Panc1 (cell line): Measurements from ENCODE around the gene MTFR1L. TPM values are rescaled to one million over a fixed set of nuclear protein-coding genes. Genes with fewer than 3 reads are reported as not detected.

Source experiments
- ATAC-seq: fragments of 200-7000 bp; cut with Tn5 transposase; 2 replicates; pipeline ENCODE4 v1.9.1; 2020; ENCODE audit warnings: mild to moderate bottlenecking, moderate library complexity
- BruUV-seq: library from RNA; stranded (reverse); fragments of 400-500 nt; replicated peaks from 2 replicates; lab custom pipeline; 2021; lab: Mats Ljungman, UMichigan
- CTCF ChIA-PET: fragments of 300-600 bp; sonication (Branson Sonifier 250); formaldehyde crosslinking; loops from one replicate; lab custom pipeline; 2022; ENCODE audit warnings: antibody characterized with exemption; lab: Charles Lee
- POLR2A ChIA-PET: fragments of 300-600 bp; sonication (Branson Sonifier 250); formaldehyde crosslinking; loops from one replicate; lab custom pipeline; 2022; ENCODE audit warnings: antibody characterized with exemption; lab: Charles Lee
- DNase-seq: peaks from one replicate; pipeline ENCODE4 v3.0.0-alpha.2; 2010; ENCODE audit warnings: low read depth, low spot score
- H3K27ac ChIP-seq: 2 replicates; pipeline ENCODE4 v1.5.1; 2011; ENCODE audit warnings: mild to moderate bottlenecking, low read length, inconsistent platforms
- H3K27me3 ChIP-seq: fragments of 200-500 bp; sonication (Bioruptor generic); 2 replicates; pipeline ENCODE4 v1.6.0; 2014; ENCODE audit warnings: low read length, inconsistent platforms; ENCODE audit not compliant: control insufficient read depth, insufficient read depth
- H3K36me3 ChIP-seq: fragments of 200-500 bp; sonication (Bioruptor generic); 2 replicates; pipeline ENCODE4 v1.5.1; 2014; ENCODE audit warnings: inconsistent platforms, mild to moderate bottlenecking, low read length, moderate library complexity; ENCODE audit not compliant: control insufficient read depth, insufficient read depth
- H3K4me1 ChIP-seq: 2 replicates; pipeline ENCODE4 v1.5.1; 2011; ENCODE audit warnings: inconsistent platforms, mild to moderate bottlenecking, low read length, moderate library complexity; ENCODE audit not compliant: control insufficient read depth, insufficient read depth
- H3K4me3 ChIP-seq, 2 experiments: 2 replicates each; pipeline ENCODE4 v1.5.1; 2011 to 2012; ENCODE audit warnings: low read depth in 2 of 2, low read length in 2 of 2, mild to moderate bottlenecking in 2 of 2, inconsistent platforms in 1 of 2, moderate library complexity in 1 of 2
- H3K9me3 ChIP-seq: fragments of 200-500 bp; sonication (Bioruptor generic); 2 replicates; pipeline ENCODE4 v1.5.1; 2014; ENCODE audit warnings: low read depth, mild to moderate bottlenecking, inconsistent platforms, low read length, moderate library complexity; ENCODE audit not compliant: control insufficient read depth, insufficient read depth
- POLR2AphosphoS5 ChIP-seq: IDR thresholded peaks from 2 replicates; pipeline ENCODE4 v1.6.1; 2012; ENCODE audit warnings: mild to moderate bottlenecking, low read depth, low read length, moderate library complexity
- SIN3A ChIP-seq: IDR thresholded peaks from 2 replicates; pipeline ENCODE4 v1.6.1; 2012; ENCODE audit warnings: low read depth, mild to moderate bottlenecking, low read length, moderate library complexity, borderline replicate concordance; ENCODE audit not compliant: insufficient read depth
- TCF7L2 ChIP-seq: IDR thresholded peaks from 2 replicates; pipeline ENCODE4 v1.6.1; 2011; ENCODE audit warnings: mild to moderate bottlenecking, low read depth, low read length, inconsistent platforms
- in situ Hi-C: cut with HindIII; loops from 2 replicates; pipeline ENCODE4 v1.10.0; 2016; ENCODE audit warnings: low sequenced_read_pairs, low pct_unique_long_range_greater_than_20kb
- intact Hi-C: fragments of 100-400 bp; cut with micrococcal nuclease; formaldehyde crosslinking; loops from one replicate; pipeline ENCODE4 v1.10.0; 2022; ENCODE audit not compliant: unreplicated experiment
- total RNA-seq: library from RNA; stranded (reverse); gene quantifications from one replicate; pipeline ENCODE4 v1.2.1, GENCODE V29; 2021; ENCODE audit not compliant: unreplicated experiment
- TF ChIP-seq, protein P1 (sequence below), 2 experiments: IDR thresholded peaks; 2 replicates each; pipeline ENCODE4 v1.6.1; 2011 to 2012; ENCODE audit warnings: low read depth in 2 of 2, control low read depth in 1 of 2, low read length in 1 of 2, mild to moderate bottlenecking in 1 of 2, moderate library complexity in 1 of 2; ENCODE audit not compliant: insufficient read depth in 1 of 2
- TF ChIP-seq, protein P2 (sequence below): fragments of 450-650 bp; IDR thresholded peaks from 2 replicates; pipeline ENCODE4 v1.5.1; 2017; ENCODE audit warnings: mild to moderate bottlenecking

The MTFR1L gene
- total RNA-seq, 1 experiment from 2014 or later, result 68.5 TPM

DNA sequence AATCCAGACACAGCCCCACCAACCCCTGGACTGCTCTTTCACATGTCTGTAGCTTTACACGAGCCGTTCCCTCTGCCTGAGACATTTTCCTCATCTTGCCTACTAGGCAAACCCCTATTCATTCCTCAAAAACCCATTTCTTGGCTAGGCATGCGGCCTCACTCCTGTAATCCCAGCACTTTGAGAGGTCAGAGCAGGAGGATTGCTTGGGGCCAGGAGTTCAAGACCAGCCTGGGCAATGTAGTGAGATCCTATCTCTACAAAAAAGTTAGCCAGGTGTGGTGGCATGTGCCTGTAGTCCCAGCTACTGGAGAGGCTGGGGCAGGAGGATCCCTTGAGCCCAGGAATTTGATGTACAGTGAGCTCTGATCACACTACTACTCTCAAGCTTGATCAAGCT lies 44.7 kb downstream of the MTFR1L start:
- ChIA-PET POLR2A (interaction anchor here (0.6 kb wide), 1 partner anchor 20 kb away, joined by 3 read pairs; no protein-coding TSS in a partner anchor), CTCF (interaction anchor here (0.6 kb wide), 2 partner anchors 27 to 31 kb away, joined by 3 read pairs; no protein-coding TSS in a partner anchor)
- intact Hi-C loops (no loop called here), in situ Hi-C loops (no loop called here)
- peaks cover 10% of the 10 kb centered on the region; the same call in 1 of the 2 replicates for H3K4me1 ChIP-seq
- ATAC-seq (no peak), DNase-seq (no peak)
- TF ChIP-seq, protein P1, sequence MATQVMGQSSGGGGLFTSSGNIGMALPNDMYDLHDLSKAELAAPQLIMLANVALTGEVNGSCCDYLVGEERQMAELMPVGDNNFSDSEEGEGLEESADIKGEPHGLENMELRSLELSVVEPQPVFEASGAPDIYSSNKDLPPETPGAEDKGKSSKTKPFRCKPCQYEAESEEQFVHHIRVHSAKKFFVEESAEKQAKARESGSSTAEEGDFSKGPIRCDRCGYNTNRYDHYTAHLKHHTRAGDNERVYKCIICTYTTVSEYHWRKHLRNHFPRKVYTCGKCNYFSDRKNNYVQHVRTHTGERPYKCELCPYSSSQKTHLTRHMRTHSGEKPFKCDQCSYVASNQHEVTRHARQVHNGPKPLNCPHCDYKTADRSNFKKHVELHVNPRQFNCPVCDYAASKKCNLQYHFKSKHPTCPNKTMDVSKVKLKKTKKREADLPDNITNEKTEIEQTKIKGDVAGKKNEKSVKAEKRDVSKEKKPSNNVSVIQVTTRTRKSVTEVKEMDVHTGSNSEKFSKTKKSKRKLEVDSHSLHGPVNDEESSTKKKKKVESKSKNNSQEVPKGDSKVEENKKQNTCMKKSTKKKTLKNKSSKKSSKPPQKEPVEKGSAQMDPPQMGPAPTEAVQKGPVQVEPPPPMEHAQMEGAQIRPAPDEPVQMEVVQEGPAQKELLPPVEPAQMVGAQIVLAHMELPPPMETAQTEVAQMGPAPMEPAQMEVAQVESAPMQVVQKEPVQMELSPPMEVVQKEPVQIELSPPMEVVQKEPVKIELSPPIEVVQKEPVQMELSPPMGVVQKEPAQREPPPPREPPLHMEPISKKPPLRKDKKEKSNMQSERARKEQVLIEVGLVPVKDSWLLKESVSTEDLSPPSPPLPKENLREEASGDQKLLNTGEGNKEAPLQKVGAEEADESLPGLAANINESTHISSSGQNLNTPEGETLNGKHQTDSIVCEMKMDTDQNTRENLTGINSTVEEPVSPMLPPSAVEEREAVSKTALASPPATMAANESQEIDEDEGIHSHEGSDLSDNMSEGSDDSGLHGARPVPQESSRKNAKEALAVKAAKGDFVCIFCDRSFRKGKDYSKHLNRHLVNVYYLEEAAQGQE (IDR thresholded peaks at IDR 0.05; ENCODE audit: insufficient read depth in 1 of 2, low read depth in 2 of 2, low read length in 1 of 2), result no peak
- TF ChIP-seq, protein P2, sequence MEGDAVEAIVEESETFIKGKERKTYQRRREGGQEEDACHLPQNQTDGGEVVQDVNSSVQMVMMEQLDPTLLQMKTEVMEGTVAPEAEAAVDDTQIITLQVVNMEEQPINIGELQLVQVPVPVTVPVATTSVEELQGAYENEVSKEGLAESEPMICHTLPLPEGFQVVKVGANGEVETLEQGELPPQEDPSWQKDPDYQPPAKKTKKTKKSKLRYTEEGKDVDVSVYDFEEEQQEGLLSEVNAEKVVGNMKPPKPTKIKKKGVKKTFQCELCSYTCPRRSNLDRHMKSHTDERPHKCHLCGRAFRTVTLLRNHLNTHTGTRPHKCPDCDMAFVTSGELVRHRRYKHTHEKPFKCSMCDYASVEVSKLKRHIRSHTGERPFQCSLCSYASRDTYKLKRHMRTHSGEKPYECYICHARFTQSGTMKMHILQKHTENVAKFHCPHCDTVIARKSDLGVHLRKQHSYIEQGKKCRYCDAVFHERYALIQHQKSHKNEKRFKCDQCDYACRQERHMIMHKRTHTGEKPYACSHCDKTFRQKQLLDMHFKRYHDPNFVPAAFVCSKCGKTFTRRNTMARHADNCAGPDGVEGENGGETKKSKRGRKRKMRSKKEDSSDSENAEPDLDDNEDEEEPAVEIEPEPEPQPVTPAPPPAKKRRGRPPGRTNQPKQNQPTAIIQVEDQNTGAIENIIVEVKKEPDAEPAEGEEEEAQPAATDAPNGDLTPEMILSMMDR, result no peak
- TF ChIP-seq TCF7L2 (no peak), SIN3A (no peak), POLR2AphosphoS5 (no peak)
- no peaks in the 10 kb centered on the region for H3K9me3 ChIP-seq
- no TSS peak for BruUV-seq
- H3K4me3 ChIP-seq, result no peak overlapping the region
- H3K27me3 ChIP-seq, result no peaks in the 10 kb centered on the region
- H3K27ac ChIP-seq, result no peak overlapping the region
- H3K36me3 ChIP-seq, result no peaks in the 10 kb centered on the region

DNA sequence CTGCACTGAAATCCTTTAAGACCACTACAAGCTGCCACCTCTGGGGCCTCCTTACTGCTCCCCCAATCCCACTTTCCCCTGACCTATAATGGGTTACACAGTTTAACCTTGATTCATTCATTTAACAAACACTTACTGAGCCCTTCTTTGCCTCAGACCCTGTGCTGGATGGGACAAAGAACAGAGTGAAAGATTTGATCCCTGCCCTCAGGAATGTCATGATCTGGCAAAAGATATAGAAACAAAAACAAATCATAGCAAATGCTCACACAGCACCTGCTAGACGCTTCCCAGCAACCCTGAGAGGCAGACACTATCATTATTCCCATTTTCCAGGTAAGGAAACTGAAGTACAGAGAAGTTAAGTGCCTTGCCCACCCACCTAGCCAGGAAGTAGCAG lies 46.5 kb downstream of the MTFR1L start:
- Histone ChIP-seq H3K9me3 (no peaks in the 10 kb centered on the region), H3K4me1 (peaks cover 10% of the 10 kb centered on the region; the same call in 1 of the 2 replicates), H3K27me3 (no peaks in the 10 kb centered on the region), H3K36me3 (no peaks in the 10 kb centered on the region), H3K4me3 (no peak overlapping the region), H3K27ac (no peak overlapping the region)
- intact Hi-C loops (no loop called here), in situ Hi-C loops (no loop called here)
- BruUV-seq, result no TSS peak
- CTCF ChIA-PET, result no interaction called here
- POLR2A ChIA-PET, result no interaction called here
- DNase-seq (no peak), ATAC-seq (no peak)
- no peak for TF ChIP-seq TCF7L2
- TF ChIP-seq SIN3A, result no peak
- TF ChIP-seq, protein P1 (IDR thresholded peaks at IDR 0.05; ENCODE audit: insufficient read depth in 1 of 2, low read depth in 2 of 2, low read length in 1 of 2), result no peak
- TF ChIP-seq POLR2AphosphoS5, result no peak
- TF ChIP-seq, protein P2, result no peak
